ENCODE data around the gene SSMEM1.
"Not testable (repeated sequence)": the region's sequence is repeated elsewhere in the genome, so short reads cannot be mapped to it uniquely, and the experiment has no call there.

The SSMEM1 gene

GRCh38 chr7:130179631-130180030 is 28.0 kb upstream of the SSMEM1 start:
- H3K36me3 ChIP-seq = peaks cover 45% of the 10 kb centered on the region
- no peak overlapping the region for H3K27ac ChIP-seq
- no peaks in the 10 kb centered on the region for H3K9me3 ChIP-seq (ENCODE audit: severe bottlenecking)
- no peak for TF ChIP-seq CTCF (IDR thresholded peaks at IDR 0.05; ENCODE audit: low read depth, low read length)
- H3K27me3 ChIP-seq (ENCODE audit: insufficient read depth, low read depth, severe bottlenecking) = no peaks in the 10 kb centered on the region
- H3K4me3 ChIP-seq (ENCODE audit: low read depth, low read length) = no peak overlapping the region
- DNase-seq = no peak

GRCh38 chr7:130180571-130181262 is 26.9 kb upstream of the SSMEM1 start:
- no peak overlapping the region for H3K27ac ChIP-seq
- no peaks in the 10 kb centered on the region for H3K9me3 ChIP-seq (ENCODE audit: severe bottlenecking)
- H3K4me3 ChIP-seq (ENCODE audit: low read depth, low read length) = no peak overlapping the region
- no peaks in the 10 kb centered on the region for H3K27me3 ChIP-seq (ENCODE audit: insufficient read depth, low read depth, severe bottlenecking)
- DNase-seq = no peak
- no peak for TF ChIP-seq CTCF (IDR thresholded peaks at IDR 0.05; ENCODE audit: low read depth, low read length)
- peaks cover 50% of the 10 kb centered on the region for H3K36me3 ChIP-seq

GRCh38 chr7:130181263-130181605 is 26.4 kb upstream of the SSMEM1 start:
- Histone ChIP-seq H3K27me3 (ENCODE audit: insufficient read depth, low read depth, severe bottlenecking) (no peaks in the 10 kb centered on the region), H3K36me3 (peaks cover 50% of the 10 kb centered on the region), H3K27ac (no peak overlapping the region), H3K4me3 (ENCODE audit: low read depth, low read length) (no peak overlapping the region), H3K9me3 (ENCODE audit: severe bottlenecking) (no peaks in the 10 kb centered on the region)
- no peak for DNase-seq
- TF ChIP-seq CTCF (IDR thresholded peaks at IDR 0.05; ENCODE audit: low read depth, low read length) = no peak

GRCh38 chr7:130182990-130183389 is 24.7 kb upstream of the SSMEM1 start:
- DNase-seq = no peak
- Histone ChIP-seq H3K27ac (no peak overlapping the region), H3K4me3 (ENCODE audit: low read depth, low read length) (no peak overlapping the region), H3K9me3 (ENCODE audit: severe bottlenecking) (no peaks in the 10 kb centered on the region), H3K36me3 (peaks cover 50% of the 10 kb centered on the region), H3K27me3 (ENCODE audit: insufficient read depth, low read depth, severe bottlenecking) (no peaks in the 10 kb centered on the region)
- TF ChIP-seq CTCF (IDR thresholded peaks at IDR 0.05; ENCODE audit: low read depth, low read length) = no peak

GRCh38 chr7:130184349-130184748 is 23.3 kb upstream of the SSMEM1 start:
- H3K36me3 ChIP-seq = peaks cover 42% of the 10 kb centered on the region
- not testable (repeated sequence) for DNase-seq; H3K27me3 ChIP-seq (ENCODE audit: insufficient read depth, low read depth, severe bottlenecking); H3K4me3 ChIP-seq (ENCODE audit: low read depth, low read length); H3K9me3 ChIP-seq (ENCODE audit: severe bottlenecking); H3K27ac ChIP-seq

GRCh38 chr7:130187360-130187759 is 20.3 kb upstream of the SSMEM1 start:
- Histone ChIP-seq H3K4me3 (ENCODE audit: low read depth, low read length) (no peak overlapping the region), H3K27me3 (ENCODE audit: insufficient read depth, low read depth, severe bottlenecking) (no peaks in the 10 kb centered on the region), H3K27ac (no peak overlapping the region), H3K9me3 (ENCODE audit: severe bottlenecking) (no peaks in the 10 kb centered on the region), H3K36me3 (peaks cover 29% of the 10 kb centered on the region)
- no peak for TF ChIP-seq CTCF (IDR thresholded peaks at IDR 0.05; ENCODE audit: low read depth, low read length)
- no peak for DNase-seq
